Parathyroid adenoma (tissue), 2 donors: Measurements from ENCODE around the gene SEMA4B.

ENCODE experiments used
- H2AFZ ChIP-seq: fragments of 300-600 bp; sonication (generic); one replicate; pipeline ENCODE4 v1.7.0; 2017; ENCODE audit warnings: antibody characterized with exemption, mild to moderate bottlenecking
- H3K27ac ChIP-seq: fragments of 300-600 bp; sonication (generic); one replicate; pipeline ENCODE4 v1.7.0; 2017
- H3K27me3 ChIP-seq: fragments of 300-600 bp; sonication (generic); one replicate; pipeline ENCODE4 v1.7.0; 2017; ENCODE audit warnings: low read length; ENCODE audit not compliant: control insufficient read depth, insufficient read depth
- H3K36me3 ChIP-seq: fragments of 300-600 bp; sonication (generic); one replicate; pipeline ENCODE4 v1.7.0; 2017; ENCODE audit warnings: low read length; ENCODE audit not compliant: control insufficient read depth, insufficient read depth
- H3K4me1 ChIP-seq: fragments of 300-600 bp; sonication (generic); one replicate; pipeline ENCODE4 v1.7.0; 2017; ENCODE audit warnings: control low read depth
- H3K4me2 ChIP-seq: fragments of 300-600 bp; sonication (generic); one replicate; pipeline ENCODE4 v1.7.0; 2017; ENCODE audit warnings: low read length
- H3K4me3 ChIP-seq: fragments of 300-600 bp; sonication (generic); one replicate; pipeline ENCODE4 v1.7.0; 2017; ENCODE audit warnings: low read depth, low read length
- H3K79me2 ChIP-seq: fragments of 300-600 bp; sonication (generic); one replicate; pipeline ENCODE4 v1.7.0; 2017; ENCODE audit warnings: control low read depth
- H3K9ac ChIP-seq: fragments of 300-600 bp; sonication (generic); one replicate; pipeline ENCODE4 v1.7.0; 2017; ENCODE audit warnings: mild to moderate bottlenecking
- H3K9me3 ChIP-seq: fragments of 300-600 bp; sonication (generic); one replicate; pipeline ENCODE4 v1.7.0; 2017; ENCODE audit warnings: low read length; ENCODE audit not compliant: control insufficient read depth
- TF ChIP-seq, protein P1 (sequence below): fragments of 300-600 bp; sonication (generic); IDR thresholded peaks from one replicate; pipeline ENCODE4 v1.7.0; 2017; ENCODE audit warnings: antibody characterized with exemption, mild to moderate bottlenecking
- donor health status: primary hyperparathyroidism.

Gene SEMA4B

DNA sequence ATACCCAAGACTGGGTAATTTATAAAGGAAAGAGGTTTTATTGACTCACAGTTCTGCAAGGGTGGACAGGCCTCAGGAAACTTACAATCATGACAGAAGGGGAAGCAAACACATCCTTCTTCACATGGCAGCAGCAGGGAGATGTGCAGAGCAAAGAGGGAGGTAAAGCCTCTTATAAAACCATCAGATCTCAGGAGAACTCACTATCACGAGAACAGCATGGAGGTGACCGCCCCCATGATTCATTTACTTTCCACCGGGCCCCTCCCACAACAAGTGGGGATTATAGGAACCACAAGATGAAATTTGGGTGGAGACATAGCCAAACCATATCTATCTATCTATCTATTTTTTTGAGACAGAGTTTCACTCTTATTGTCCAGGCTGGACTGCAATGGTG, 38.2 kb downstream of the SEMA4B start:
- no peak overlapping the region for H3K4me2 ChIP-seq
- no peaks in the 10 kb centered on the region for H3K9me3 ChIP-seq
- H3K36me3 ChIP-seq = no peaks in the 10 kb centered on the region
- no peak overlapping the region for H3K27ac ChIP-seq
- H3K79me2 ChIP-seq = no peaks in the 10 kb centered on the region
- no peak overlapping the region for H3K9ac ChIP-seq
- H3K4me3 ChIP-seq = no peak overlapping the region
- no peaks in the 10 kb centered on the region for H3K4me1 ChIP-seq
- no peaks in the 10 kb centered on the region for H3K27me3 ChIP-seq
- TF ChIP-seq, protein P1, sequence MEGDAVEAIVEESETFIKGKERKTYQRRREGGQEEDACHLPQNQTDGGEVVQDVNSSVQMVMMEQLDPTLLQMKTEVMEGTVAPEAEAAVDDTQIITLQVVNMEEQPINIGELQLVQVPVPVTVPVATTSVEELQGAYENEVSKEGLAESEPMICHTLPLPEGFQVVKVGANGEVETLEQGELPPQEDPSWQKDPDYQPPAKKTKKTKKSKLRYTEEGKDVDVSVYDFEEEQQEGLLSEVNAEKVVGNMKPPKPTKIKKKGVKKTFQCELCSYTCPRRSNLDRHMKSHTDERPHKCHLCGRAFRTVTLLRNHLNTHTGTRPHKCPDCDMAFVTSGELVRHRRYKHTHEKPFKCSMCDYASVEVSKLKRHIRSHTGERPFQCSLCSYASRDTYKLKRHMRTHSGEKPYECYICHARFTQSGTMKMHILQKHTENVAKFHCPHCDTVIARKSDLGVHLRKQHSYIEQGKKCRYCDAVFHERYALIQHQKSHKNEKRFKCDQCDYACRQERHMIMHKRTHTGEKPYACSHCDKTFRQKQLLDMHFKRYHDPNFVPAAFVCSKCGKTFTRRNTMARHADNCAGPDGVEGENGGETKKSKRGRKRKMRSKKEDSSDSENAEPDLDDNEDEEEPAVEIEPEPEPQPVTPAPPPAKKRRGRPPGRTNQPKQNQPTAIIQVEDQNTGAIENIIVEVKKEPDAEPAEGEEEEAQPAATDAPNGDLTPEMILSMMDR = no peak
- no peak overlapping the region for H2AFZ ChIP-seq

DNA sequence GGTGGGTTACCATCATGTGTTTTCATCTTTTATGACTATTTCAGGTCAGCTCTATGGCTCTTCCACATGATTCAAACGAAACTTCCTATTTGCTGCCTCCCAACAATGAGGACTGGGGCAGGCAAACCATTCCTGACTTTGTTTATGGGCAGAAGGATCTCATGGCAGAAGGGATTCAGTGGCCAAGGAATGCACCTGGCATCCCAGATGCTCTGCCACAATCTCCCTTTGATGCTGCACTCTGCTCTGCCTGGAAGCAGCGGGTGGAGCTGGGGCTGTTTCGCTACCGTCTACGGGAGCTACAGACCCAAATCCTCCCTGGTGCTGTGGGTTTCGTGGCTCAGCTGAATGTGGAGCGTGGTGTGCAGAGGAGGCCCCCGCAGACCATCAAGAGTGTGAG, 39.7 kb downstream of the SEMA4B start:
- Histone ChIP-seq H3K27ac (no peak overlapping the region), H3K4me2 (no peak overlapping the region), H3K79me2 (no peaks in the 10 kb centered on the region), H3K36me3 (no peaks in the 10 kb centered on the region), H3K9me3 (no peaks in the 10 kb centered on the region), H3K4me1 (no peaks in the 10 kb centered on the region), H3K4me3 (no peak overlapping the region), H2AFZ (no peak overlapping the region), H3K27me3 (no peaks in the 10 kb centered on the region), H3K9ac (no peak overlapping the region)
- TF ChIP-seq, protein P1 = no peak

DNA sequence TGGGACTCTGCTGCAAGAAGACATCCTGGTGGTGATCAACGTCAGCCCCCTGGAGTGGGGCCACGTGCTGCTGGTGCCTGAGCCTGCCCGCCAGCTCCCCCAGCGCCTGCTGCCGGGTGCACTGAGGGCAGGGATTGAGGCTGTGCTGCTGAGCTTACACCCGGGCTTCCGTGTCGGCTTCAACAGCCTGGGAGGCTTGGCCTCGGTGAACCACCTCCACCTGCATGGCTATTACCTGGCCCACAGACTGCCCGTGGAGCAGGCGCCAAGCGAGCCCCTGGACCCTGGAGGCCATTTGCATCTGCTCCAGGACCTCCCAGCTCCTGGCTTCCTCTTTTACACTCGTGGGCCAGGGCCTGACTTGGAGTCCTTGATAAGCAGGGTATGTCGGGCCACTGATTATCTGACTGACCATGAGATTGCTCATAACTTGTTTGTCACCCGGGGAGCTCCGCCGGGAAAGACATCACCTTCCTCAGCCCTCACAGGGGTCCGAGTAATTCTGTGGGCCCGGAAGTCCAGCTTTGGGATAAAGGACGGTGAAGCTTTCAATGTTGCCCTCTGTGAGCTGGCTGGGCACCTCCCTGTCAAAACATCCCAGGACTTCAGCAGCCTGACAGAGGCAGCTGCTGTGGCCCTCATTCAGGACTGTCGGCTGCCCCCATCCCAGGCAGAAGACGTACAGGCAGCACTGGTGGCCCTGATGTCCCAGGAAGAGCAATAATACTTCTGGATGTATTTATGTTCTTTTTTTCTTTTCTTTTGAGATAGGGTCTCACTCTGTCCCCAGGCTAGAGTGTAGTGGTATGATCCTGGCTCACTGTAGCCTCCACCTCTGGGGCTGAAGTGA, 40.4 kb downstream of the SEMA4B start:
- no peaks in the 10 kb centered on the region for H3K36me3 ChIP-seq
- H3K9me3 ChIP-seq = no peaks in the 10 kb centered on the region
- no peak overlapping the region for H3K4me2 ChIP-seq
- no peak overlapping the region for H3K27ac ChIP-seq
- H3K4me1 ChIP-seq = no peaks in the 10 kb centered on the region
- no peak overlapping the region for H2AFZ ChIP-seq
- no peak overlapping the region for H3K4me3 ChIP-seq
- H3K9ac ChIP-seq = no peak overlapping the region
- H3K79me2 ChIP-seq = no peaks in the 10 kb centered on the region
- TF ChIP-seq, protein P1 = no peak
- no peaks in the 10 kb centered on the region for H3K27me3 ChIP-seq

GRCh38 chr15:90243943-90244639, 43.0 kb downstream of the SEMA4B start:
- H3K9ac ChIP-seq = no peak overlapping the region
- H2AFZ ChIP-seq = no peak overlapping the region
- no peaks in the 10 kb centered on the region for H3K9me3 ChIP-seq
- H3K4me3 ChIP-seq = no peak overlapping the region
- H3K36me3 ChIP-seq = no peaks in the 10 kb centered on the region
- H3K4me2 ChIP-seq = no peak overlapping the region
- H3K27me3 ChIP-seq = no peaks in the 10 kb centered on the region
- TF ChIP-seq, protein P1 = no peak
- H3K4me1 ChIP-seq = no peaks in the 10 kb centered on the region
- no peak overlapping the region for H3K27ac ChIP-seq
- H3K79me2 ChIP-seq = no peaks in the 10 kb centered on the region
